Motor neuron (in vitro differentiated cells): ENCODE measurements around the gene HOXA1. TPM values are rescaled to one million over a fixed set of nuclear protein-coding genes. Genes with fewer than 3 reads are reported as not detected.

ENCODE experiments used
- ATAC-seq, 8 experiments: fragments of 200-7000 bp; cut with Tn5 transposase; replicated peaks in 6 of 8; 2 replicates each; pipeline ENCODE4 v1.8.0; 2021; ENCODE audit warnings: mild to moderate bottlenecking in 8 of 8, moderate library complexity in 8 of 8
- H3K27ac ChIP-seq, 2 donors: fragments of 250-450 bp; sonication (Bioruptor Pico); 2 replicates each; pipeline ENCODE4 v1.9.0; 2021; ENCODE audit warnings: antibody characterized with exemption in 2 of 2, mild to moderate bottlenecking in 2 of 2, moderate library complexity in 1 of 2
- H3K4me1 ChIP-seq, 2 donors: fragments of 250-450 bp; sonication (Bioruptor Pico); replicated peaks in 1 of 2; 2 replicates each; pipeline ENCODE4 v1.6.1; 2021; ENCODE audit warnings: antibody characterized with exemption in 2 of 2, mild to moderate bottlenecking in 2 of 2, moderate library complexity in 1 of 2
- H3K4me3 ChIP-seq, 5 donors: fragments of 250-450 bp; sonication (Bioruptor Pico); 2 replicates each; pipeline ENCODE4 v1.9.0; 2021; ENCODE audit warnings: antibody characterized with exemption in 5 of 5, mild to moderate bottlenecking in 5 of 5, moderate library complexity in 4 of 5
- WGBS, 10 experiments: fragments of 450-650 bp; shearing (Covaris generic); methylation state at CpG; one replicate each; pipeline ENCODE4 v1.0.0; 2022; 5-methylcytosine and 5-hydroxymethylcytosine counted together
- in situ Hi-C, 9 experiments: fragments of 400-800 bp; cut with MboI; loops; one replicate each; pipeline ENCODE4 v1.15.0; 2021; ENCODE audit warnings: low sequenced_read_pairs in 9 of 9, low pct_unique_long_range_greater_than_20kb in 2 of 9; ENCODE audit not compliant: unreplicated experiment in 9 of 9
- total RNA-seq, 8 experiments: library from RNA; unstranded; fragments of 300-600 nt; gene quantifications; 2 replicates each; pipeline versions ENCODE4 v1.2.3 to v1.2.4, GENCODE V29; 2022

The HOXA1 gene
- total RNA-seq, 8 experiments from 2014 or later, result 2.7 to 44.5 (median 14.4) TPM

- no peak for ATAC-seq
- WGBS, 10 experiments, result 0 to 60% (median 8%) methylated on average over 2 to 4 of the region's 4 CpGs; no CpG with 5 or more reads in 1 of the 10 experiments
- Histone ChIP-seq H3K4me1 (peaks cover 14 to 31% of the 10 kb centered on the region in 2 donors), H3K4me3 (peak overlapping the region; percentile 61 to 87 (median 80)), H3K27ac (peak overlapping the region; percentile 76 to 92)
- in situ Hi-C loops, result loop anchor here in 1 of 9 experiments (25.0 kb wide), 1 partner anchor 250 kb away; the partner anchor contains the start of gene SKAP2
Measured at GRCh38 chr7:27112361-27112760, 16.6 kb upstream of the HOXA1 start.

- in situ Hi-C loops, result loop anchor here in 1 of 9 experiments (25.0 kb wide), 1 partner anchor 250 kb away; the partner anchor contains the start of gene SKAP2
- Histone ChIP-seq H3K4me3 (peak overlapping the region; percentile 61 to 87 (median 80)), H3K4me1 (peaks cover 14 to 34% of the 10 kb centered on the region in 2 donors), H3K27ac (peak overlapping the region; percentile 76 to 92)
- no peak for ATAC-seq
- WGBS, 10 experiments, result 0 to 100% (median 10%) methylated on average over 2 to 4 of the region's 4 CpGs; no CpG with 5 or more reads in 1 of the 10 experiments
Measured at GRCh38 chr7:27111751-27112277, 16.0 kb upstream of the HOXA1 start.

- Histone ChIP-seq H3K27ac (peak overlapping the region; percentile 76 to 92), H3K4me3 (peak overlapping the region; percentile 61 to 87 (median 80)), H3K4me1 (peaks cover 14 to 34% of the 10 kb centered on the region in 2 donors)
- in situ Hi-C loops, result loop anchor here in 1 of 9 experiments (25.0 kb wide), 1 partner anchor 249 kb away; the partner anchor contains the start of gene SKAP2
- 0 to 92% (median 0%) methylated on average over 1 to 2 of the region's 6 CpGs; no CpG with 5 or more reads in 2 of the 10 experiments for WGBS, 10 experiments
- no peak for ATAC-seq
Measured at GRCh38 chr7:27111042-27111750, 15.4 kb upstream of the HOXA1 start.

- Histone ChIP-seq H3K4me1 (peaks cover 14 to 41% of the 10 kb centered on the region in 2 donors), H3K4me3 (peak overlapping the region; percentile 61 to 87 (median 80)), H3K27ac (peak overlapping the region; percentile 78 to 98)
- 0 to 100% (median 8%) methylated on average over 1 to 11 of the region's 66 CpGs; no CpG with 5 or more reads in 2 of the 10 experiments for WGBS, 10 experiments
- in situ Hi-C loops, result loop anchor here in 1 of 9 experiments (25.0 kb wide), 1 partner anchor 248 kb away; the partner anchor contains the start of gene SKAP2
- peak in 6 of 8 experiments; percentile 4 to 67 (median 62) for ATAC-seq
Measured at GRCh38 chr7:27110186-27111031, 14.6 kb upstream of the HOXA1 start.

DNA sequence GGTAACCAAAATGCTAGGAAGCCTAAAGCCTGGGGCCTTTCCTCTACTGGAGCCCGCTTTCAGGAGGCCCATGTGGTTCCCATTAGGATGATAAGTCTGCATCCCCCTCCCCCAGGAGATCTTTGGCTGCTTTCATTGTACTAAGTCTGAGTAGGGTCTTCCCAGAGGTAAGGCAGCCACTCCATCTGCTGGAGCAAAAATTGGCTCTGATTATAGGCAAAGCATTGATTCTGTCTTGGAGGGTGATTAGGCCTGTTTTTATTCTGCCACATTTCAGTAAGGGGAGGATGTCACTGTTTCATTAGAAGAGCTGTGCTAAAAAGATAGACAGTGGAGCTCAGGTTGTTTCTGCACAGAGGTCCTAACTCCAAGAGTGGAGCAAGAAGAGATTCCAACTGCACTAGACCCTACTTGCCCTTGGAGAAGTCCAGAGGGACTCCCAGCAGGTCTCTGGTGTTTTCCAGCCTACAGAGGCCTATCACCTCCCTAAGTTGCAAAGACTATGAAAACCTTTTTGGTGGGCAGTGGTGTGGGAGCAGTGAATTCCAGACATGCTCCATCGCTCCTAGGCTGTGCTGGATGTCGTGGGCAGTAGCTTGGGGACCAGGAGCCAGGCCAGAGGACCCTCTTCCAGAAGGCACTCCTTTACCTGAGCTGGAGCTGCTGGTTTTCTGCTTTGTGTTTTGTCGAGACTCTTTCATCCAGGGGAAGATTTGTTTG, 13.8 kb upstream of the HOXA1 start:
- no peak for ATAC-seq
- peak overlapping the region; percentile 96 to 98 for H3K27ac ChIP-seq
- 17 to 90% (median 50%) methylated on average over 1 to 2 of the region's 4 CpGs; no CpG with 5 or more reads in 6 of the 10 experiments for WGBS, 10 experiments
- peak overlapping the region; percentile 61 to 87 (median 80) for H3K4me3 ChIP-seq
- H3K4me1 ChIP-seq, result peaks cover 14 to 49% of the 10 kb centered on the region in 2 donors
- in situ Hi-C loops, result loop anchor here in 1 of 9 experiments (25.0 kb wide), 1 partner anchor 247 kb away; the partner anchor contains the start of gene SKAP2

DNA sequence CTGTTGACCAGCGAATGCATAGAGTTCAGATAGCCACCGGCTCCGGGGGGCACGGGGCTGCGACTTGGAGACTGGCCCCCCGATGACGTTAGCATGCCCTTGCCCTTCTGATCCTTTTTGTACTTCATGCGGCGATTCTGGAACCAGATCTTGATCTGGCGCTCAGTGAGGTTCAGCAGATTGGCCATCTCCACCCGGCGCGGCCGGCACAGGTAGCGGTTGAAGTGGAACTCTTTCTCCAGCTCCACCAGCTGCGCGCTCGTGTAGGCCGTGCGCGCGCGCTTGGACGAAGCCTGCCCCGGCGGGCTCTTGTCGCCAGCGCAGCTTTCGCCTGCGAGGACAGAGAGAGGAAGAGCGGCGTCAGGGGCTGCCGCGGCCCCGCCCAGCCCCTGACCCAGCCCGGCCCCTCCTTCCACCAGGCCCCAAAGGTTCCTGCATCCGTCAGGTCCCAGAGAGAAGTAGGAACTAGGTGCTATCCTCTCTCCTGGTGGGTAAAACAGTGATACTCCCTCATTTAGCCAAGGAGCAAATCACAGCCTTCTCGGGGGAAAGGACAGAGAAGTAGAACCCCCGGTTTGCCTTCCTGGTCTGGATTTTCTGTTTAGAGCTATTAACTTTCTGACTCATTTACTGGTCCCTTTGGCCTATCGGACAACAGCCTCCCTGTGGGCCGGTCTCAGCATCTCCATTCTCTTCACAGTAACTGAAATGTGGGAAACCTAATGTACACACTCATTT, 12.8 kb upstream of the HOXA1 start:
- H3K4me1 ChIP-seq, result peaks cover 14 to 55% of the 10 kb centered on the region in 2 donors
- WGBS, 10 experiments, result 0 to 97% (median 2%) methylated on average over 1 to 14 of the region's 41 CpGs; no CpG with 5 or more reads in 5 of the 10 experiments
- peak overlapping the region; percentile 51 to 82 (median 69) for H3K4me3 ChIP-seq
- in situ Hi-C loops, result loop anchor here in 1 of 9 experiments (25.0 kb wide), 1 partner anchor 246 kb away; the partner anchor contains the start of gene SKAP2
- ATAC-seq, result peak in 5 of 8 experiments; percentile 34 to 44 (median 40)
- peak overlapping the region; percentile 96 to 98 for H3K27ac ChIP-seq

DNA sequence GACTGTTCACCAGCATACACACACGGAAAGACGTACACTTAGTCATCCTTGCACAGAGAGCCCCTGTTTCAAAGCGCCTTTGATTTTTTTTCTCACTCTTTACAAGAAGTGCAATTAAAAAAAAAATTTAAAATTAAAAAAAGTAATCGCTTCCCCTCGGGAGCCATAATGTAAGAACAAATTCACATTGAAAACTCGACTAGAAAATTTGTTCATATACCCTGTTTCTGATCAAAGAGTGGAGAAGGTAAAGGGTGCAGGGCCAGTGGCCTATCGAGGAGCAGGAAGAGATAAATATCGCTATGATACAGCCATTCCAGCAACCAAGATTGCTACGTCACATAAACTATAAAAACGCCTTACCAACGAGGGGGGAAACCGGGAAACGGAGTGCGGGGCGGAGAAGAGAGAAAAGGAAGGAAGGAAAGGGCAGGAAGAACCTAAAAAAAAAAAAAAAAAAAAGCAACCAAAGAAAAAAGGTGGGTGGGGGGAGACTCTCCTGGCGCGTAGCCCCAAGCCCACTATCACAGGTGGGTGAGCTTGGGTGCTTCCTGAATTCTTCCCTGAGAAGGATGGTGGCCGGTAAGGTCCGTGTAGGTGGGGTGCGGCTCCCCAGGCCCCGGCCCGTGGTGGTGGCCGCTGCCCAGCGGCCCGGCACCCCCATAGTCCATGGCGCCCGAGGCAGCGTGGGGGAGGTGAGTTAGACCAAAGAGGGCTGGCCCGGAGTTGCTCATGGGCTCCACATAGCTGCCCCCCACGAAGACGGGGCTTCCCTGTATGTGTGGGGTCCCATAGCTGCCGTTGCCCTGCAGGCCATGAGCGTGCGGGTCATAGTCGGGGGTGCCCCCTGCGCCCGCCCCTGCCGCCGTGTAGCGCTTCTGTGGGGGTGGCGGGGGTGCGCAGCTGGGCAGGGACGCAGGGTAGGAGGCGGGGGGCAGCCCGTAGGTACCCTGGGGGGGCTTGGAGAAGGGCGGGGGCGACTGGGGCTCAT, 11.9 kb upstream of the HOXA1 start:
- WGBS, 10 experiments, result 1 to 92% (median 8%) methylated on average over 7 to 22 of the region's 47 CpGs; no CpG with 5 or more reads in 1 of the 10 experiments
- in situ Hi-C loops, result loop anchor here in 1 of 9 experiments (25.0 kb wide), 1 partner anchor 245 kb away; the partner anchor contains the start of gene SKAP2
- Histone ChIP-seq H3K27ac (peak overlapping the region; percentile 96 to 98), H3K4me1 (peaks cover 14 to 55% of the 10 kb centered on the region in 2 donors), H3K4me3 (peak overlapping the region; percentile 51 to 82 (median 69))
- peak in 5 of 8 experiments; percentile 0 to 5 (median 1) for ATAC-seq

GRCh38 chr7:27106901-27107240, 11.1 kb upstream of the HOXA1 start:
- 0 to 100% (median 2%) methylated on average over 2 to 14 of the region's 14 CpGs for WGBS, 10 experiments
- in situ Hi-C loops, result loop anchor here in 1 of 9 experiments (25.0 kb wide), 1 partner anchor 245 kb away; the partner anchor contains the start of gene SKAP2
- H3K27ac ChIP-seq, result peak overlapping the region; percentile 96 to 98
- no peak for ATAC-seq
- H3K4me1 ChIP-seq, result peaks cover 14 to 55% of the 10 kb centered on the region in 2 donors
- peak overlapping the region; percentile 51 to 82 (median 69) for H3K4me3 ChIP-seq

DNA sequence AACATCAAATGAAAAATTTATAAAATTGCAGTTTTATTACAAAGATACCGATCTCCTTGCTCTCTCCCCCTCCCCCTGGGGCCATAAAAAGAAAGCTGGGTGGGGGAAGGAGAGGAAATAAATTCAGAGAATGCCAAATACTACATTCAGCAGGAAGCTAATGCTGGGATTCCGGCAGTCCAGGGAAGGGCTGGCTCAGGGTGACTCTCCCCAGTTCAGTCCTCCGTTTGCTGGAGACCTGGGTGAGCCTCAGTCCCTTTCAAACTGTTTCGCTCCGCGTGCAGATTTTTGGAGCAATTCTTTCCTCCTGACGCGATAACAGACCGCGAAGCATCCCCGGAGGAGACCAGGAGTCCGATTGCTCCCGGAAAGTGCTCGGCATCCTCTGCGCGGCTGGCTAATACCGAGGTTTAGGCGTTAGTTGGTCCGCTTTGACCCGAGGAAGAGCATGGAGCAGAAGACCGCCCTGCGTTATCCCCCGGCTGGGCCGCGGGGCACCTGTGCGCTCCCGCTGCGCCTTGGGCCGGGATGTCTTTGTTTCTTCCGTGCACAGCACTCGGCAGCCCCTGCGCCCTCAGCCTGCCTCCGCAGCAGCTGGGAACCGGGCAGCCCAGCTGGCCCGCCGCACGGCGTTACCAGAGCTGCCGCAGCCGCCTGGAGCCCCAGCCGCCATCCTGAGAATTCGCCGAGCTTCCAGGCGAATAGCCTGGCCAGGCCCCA, 10.5 kb upstream of the HOXA1 start:
- Histone ChIP-seq H3K27ac (peak overlapping the region; percentile 96 to 98), H3K4me3 (peak overlapping the region; percentile 51 to 82 (median 69)), H3K4me1 (peaks cover 14 to 52% of the 10 kb centered on the region in 2 donors)
- peak in 1 of 8 experiments; percentile 2 for ATAC-seq
- in situ Hi-C loops, result loop anchor here in 1 of 9 experiments (25.0 kb wide), 1 partner anchor 244 kb away; the partner anchor contains the start of gene SKAP2
- WGBS, 10 experiments, result 0 to 100% (median 0%) methylated on average over 1 to 17 of the region's 44 CpGs; no CpG with 5 or more reads in 1 of the 10 experiments
